Astrocyte of the spinal cord (primary cell): Measurements from ENCODE around the gene CEP128.

Experiments
- DNase-seq: peaks from one replicate; pipeline ENCODE4 v3.0.0; 2011; ENCODE audit warnings: low read depth, low spot score
- H3K4me3 ChIP-seq: 2 replicates; pipeline ENCODE4 v1.5.1; 2011; ENCODE audit warnings: low read depth, mild to moderate bottlenecking, low read length, moderate library complexity
- in situ Hi-C: cut with HindIII; loops from 2 replicates; pipeline ENCODE4 v1.10.0; 2017; ENCODE audit warnings: low sequenced_read_pairs
- TF ChIP-seq, protein P1 (sequence below): IDR thresholded peaks from 2 replicates; pipeline ENCODE4 v1.5.1; 2012; ENCODE audit warnings: low read depth, mild to moderate bottlenecking, low read length, inconsistent platforms

The CEP128 gene

GRCh38 chr14:80941241-80942185 is at the start of gene CEP128:
TSS of gene CEP128 (minus strand) at chr14:80941738.
- in situ Hi-C loops: no loop called here
- TF ChIP-seq, protein P1, sequence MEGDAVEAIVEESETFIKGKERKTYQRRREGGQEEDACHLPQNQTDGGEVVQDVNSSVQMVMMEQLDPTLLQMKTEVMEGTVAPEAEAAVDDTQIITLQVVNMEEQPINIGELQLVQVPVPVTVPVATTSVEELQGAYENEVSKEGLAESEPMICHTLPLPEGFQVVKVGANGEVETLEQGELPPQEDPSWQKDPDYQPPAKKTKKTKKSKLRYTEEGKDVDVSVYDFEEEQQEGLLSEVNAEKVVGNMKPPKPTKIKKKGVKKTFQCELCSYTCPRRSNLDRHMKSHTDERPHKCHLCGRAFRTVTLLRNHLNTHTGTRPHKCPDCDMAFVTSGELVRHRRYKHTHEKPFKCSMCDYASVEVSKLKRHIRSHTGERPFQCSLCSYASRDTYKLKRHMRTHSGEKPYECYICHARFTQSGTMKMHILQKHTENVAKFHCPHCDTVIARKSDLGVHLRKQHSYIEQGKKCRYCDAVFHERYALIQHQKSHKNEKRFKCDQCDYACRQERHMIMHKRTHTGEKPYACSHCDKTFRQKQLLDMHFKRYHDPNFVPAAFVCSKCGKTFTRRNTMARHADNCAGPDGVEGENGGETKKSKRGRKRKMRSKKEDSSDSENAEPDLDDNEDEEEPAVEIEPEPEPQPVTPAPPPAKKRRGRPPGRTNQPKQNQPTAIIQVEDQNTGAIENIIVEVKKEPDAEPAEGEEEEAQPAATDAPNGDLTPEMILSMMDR: no peak
- H3K4me3 ChIP-seq: peak within 1 kb of the TSS; percentile 93
- peak; percentile 98 for DNase-seq

DNA sequence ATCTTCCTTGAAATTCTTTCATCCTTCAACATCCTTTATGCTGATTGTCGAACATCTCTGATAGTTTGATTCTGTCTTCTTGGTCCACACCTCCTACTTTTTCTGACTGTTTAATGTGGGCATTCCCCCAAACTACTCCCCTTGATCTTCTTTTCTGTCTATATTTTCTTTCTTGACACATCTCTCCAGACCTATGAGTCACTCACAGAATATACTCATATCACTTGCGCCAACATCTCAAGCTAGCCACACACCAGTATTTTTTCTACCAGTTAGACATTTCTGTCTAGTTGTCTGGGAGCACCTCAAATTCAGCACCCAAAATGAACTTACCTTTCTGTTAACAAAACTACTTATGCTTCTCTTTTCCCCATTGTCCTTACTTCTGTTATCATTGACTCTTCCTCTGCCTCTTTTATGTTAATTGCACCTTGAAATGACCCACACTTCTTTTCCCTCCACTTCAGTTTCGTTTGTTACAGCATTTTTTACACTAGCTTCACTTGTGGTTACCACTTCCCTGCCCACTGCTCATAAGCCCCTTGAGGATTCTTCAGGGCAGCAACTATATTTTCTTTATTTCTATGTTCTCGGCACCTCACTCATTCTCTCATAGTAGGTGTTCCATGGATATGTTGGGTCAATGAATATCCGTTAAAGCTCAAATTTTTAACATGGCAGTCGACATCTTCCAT is 47.3 kb upstream of the CEP128 start:
- TF ChIP-seq, protein P1: no peak
- no peak overlapping the region for H3K4me3 ChIP-seq
- DNase-seq: no peak
- in situ Hi-C loops: no loop called here

- in situ Hi-C loops: no loop called here
- no peak overlapping the region for H3K4me3 ChIP-seq
- TF ChIP-seq, protein P1: no peak
- DNase-seq: no peak
Measured at GRCh38 chr14:80988192-80988591, 46.7 kb upstream of the CEP128 start.

- DNase-seq: peak; percentile 77
- TF ChIP-seq, protein P1: peak; percentile 96
- H3K4me3 ChIP-seq: no peak overlapping the region
- in situ Hi-C loops: no loop called here
Measured at GRCh38 chr14:80987235-80988032, 45.9 kb upstream of the CEP128 start.

DNA sequence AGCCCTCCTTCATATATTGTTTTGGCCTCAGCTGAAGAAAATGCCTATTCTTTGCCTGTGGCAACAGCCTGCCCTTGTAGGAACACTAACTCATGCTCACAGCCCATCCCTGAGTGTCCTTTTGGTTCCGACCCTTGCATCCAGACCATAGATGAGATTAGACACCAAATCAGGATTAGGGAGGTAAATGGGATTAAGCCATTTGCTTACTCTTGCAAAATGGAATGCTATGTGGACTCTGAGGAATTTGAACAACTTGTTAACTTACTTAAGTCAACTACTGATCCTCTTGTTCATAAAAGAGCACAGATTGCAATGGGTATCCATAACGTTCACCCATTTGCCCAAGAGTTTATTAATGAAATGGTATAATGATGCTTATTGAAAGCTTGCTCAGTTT is 41.2 kb upstream of the CEP128 start:
- in situ Hi-C loops: no loop called here
- H3K4me3 ChIP-seq: no peak overlapping the region
- TF ChIP-seq, protein P1: no peak
- DNase-seq: no peak

GRCh38 chr14:80981673-80982072 is 40.1 kb upstream of the CEP128 start:
- no peak overlapping the region for H3K4me3 ChIP-seq
- no peak for DNase-seq
- in situ Hi-C loops: no loop called here
- TF ChIP-seq, protein P1: no peak
